Activated gamma-delta T cell treated with Interleukin-2 at 50 U/mL for 16 hours (primary cell): ENCODE measurements around the gene FOXS1.
"Not testable (repeated sequence)": the region's sequence is repeated elsewhere in the genome, so short reads cannot be mapped to it uniquely, and the experiment has no call there.

Source experiments
- DNase-seq: peaks from one replicate; pipeline ENCODE4 v3.0.0-alpha.2; 2020

The FOXS1 gene

DNA sequence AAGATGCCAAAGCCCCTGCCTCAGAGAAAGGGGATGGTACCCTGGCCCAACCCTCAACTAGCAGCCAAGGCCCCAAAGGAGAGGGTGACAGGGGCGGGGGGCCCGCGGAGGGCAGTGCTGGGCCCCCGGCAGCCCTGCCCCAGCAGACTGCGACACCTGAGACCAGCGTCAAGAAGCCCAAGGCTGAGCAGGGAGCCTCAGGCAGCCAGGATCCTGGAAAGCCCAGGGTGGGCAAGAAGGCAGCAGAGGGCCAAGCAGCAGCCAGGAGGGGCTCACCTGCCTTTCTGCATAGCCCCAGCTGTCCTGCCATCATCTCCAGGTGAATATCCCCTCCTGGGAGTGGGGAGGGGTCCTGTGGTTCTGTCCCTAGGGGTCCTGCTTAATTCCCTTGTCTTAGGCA, 25.2 kb downstream of the FOXS1 start:
- no peak for DNase-seq

DNA sequence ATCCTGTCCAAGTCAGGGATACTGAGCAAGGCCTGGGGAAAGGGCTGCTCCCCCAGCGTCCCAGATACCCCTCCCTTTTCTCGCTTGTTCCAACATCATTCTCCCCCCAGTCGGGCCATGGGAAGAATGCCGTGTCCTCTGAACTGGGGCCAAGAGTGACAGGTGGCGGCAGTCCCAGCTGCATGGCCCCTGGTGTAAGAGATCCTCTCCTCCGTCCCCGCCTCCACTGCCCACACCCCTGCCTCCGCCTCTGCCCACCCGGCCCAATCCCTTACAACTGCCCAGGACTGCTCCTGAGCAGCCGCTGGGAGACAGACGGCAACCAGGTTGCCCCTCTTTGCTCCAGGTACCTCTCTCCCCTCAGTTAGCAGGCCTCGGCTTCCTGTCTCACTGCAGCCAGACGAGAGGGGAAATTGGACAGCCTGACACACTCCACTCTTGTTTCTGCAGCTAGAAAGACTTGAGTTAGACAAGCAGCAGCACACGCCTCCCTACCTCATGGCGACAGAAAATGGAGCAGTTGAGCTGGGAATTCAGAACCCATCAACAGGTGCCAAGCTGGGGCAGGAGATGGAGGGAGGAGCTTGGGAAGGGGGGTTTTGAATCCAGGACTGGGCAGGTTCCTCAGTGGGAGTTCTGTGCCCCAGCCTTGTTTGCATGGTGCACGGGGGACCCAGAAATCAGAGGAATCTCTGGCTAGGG, 26.2 kb downstream of the FOXS1 start, which contains the start of gene MYLK2:
Gene MYLK2 (plus strand): TSS at position 274 of the 702 bp plus-strand sequence. CDS start 225 bp downstream, at position 499.
- no peak for DNase-seq

DNA sequence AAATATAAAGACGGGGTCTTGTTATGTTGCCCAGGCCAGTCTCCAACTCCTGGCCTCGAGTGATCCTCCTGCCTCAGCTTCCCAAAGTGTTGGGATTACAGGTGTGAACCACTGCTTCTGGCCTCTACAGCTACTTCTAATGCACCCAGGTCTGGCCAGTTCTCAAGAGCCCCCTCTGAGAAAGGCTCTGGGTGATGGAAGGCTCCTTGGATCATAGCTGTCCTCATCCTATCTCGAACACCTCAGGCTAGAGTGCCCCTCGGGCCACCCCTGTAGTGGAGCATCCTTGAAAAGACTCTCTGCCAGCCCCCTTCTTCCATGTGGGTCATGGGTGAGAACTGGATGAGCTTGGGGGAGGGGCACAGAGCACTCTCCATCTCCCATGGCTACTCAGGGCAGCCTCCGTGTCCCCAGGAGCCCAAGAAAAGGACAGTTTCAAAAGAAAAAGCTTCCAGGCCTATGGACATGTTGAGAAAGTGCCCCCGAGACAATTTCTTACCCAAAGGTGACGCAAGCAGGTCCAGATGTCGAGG, 27.0 kb downstream of the FOXS1 start:
- no peak for DNase-seq

DNA sequence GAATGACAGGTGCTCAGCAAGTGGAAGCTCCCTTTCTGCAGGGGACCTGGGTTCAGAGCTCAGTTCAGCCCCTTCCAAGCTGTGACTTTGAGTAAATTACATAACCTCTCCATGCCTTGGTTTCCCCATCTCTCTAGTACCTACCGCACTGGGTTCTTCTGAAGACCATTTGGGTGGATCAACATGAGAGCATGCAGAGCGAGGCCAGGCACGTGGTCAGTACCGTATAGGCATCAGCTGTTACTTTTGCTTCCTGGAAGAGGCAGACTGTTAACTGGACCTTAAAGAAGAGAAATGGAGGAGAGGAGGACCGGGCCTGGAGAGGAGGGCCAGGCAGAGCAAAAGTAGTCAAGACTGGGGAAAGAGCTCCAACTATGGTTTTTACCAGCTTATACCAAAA, 27.9 kb downstream of the FOXS1 start:
- DNase-seq = no peak

DNA sequence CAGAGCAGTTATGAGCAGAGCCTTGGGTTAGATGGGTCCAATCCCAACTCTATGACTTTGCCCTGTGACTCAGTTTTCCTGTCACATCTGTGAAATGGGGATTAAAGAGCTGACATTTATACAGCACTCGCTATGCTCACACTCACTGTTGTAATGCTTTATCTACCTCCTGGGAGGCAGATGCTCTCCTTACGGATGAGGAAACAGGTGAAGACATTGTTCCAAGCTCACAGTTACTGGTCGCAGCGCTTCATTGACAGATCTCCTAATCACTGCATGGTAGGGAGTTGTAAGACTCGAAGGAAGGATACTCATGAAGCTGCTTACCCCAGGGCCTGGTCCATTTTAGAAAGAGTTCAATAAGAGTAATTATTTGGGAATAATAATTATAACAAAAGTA, 29.2 kb downstream of the FOXS1 start:
- no peak for DNase-seq

DNA sequence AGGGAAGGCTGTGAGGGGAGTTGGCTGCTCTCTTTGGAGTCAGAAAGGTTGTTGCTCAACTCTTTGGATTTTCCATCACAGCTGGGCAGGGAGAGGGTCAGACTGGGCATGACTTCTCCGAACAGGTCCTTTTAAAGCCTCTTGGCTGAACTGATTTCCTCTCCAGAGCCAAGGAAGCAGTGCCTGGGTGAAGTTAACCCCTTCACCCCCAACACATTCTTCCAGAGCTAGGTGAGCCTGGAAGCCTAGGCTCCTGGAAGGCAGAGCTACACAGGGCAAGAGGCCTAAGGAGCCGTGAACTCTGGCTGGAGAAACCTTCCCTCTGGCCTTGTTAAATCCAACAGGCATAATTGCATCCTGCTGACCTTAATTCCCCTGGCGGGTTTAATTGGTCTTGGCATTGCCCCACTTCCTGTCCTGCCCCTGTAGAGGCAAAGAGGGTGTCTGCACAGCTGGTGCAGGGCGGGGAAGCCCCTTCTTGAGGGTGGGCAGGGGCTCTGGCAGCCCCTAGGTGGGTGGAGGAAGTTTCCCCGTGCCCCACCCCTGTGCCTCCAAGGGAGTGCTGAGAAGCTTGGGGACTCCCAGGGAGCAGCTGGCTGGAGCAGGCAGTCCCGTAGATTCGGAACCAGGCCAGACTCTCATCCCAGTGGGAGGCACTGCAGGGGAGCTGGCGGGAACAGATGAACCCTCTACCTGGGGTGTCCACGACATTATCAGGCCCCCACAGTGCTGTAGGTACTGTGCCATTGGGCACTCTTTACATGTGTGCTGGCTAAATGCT, 29.8 kb downstream of the FOXS1 start:
- DNase-seq = no peak

DNA sequence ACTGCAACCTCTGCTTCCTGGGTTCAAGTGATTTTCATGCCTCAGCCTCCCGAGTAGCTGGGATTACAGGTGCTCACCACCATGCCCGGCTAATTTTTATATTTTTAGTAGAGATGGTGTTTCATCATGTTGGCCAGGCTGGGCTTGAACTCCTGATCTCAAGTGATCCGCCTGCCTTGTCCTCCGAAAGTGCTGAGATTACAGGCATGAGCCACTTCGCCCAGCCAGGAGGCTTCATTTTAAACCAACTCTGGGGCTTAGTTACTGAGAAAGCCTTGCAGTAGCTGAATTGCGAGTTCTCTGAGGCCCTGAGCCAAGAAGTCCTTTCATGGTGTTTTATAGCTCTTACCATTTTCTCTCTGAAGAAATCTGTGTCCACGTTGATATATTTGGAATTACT, 31.3 kb downstream of the FOXS1 start:
- not testable (repeated sequence) for DNase-seq

DNA sequence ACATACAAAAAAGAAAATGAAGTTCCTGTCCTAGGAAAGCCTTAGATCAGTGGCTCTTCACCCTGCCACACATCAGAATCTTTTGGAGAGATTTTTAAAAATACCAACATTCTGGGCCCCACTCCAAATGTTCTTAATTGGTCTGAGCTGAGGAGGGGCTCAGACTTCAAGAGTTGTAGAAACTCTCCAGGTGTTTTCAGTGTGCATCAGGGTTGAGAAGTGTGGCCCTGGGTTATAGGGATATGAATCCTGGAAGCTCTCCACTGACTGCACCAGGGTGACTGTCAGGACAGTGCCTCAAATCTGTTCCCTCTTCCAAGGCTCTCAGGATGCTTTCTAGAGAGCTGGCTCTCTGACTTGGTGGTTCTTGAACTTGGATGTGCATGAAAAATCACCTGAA, 31.8 kb downstream of the FOXS1 start:
- DNase-seq = no peak

DNA sequence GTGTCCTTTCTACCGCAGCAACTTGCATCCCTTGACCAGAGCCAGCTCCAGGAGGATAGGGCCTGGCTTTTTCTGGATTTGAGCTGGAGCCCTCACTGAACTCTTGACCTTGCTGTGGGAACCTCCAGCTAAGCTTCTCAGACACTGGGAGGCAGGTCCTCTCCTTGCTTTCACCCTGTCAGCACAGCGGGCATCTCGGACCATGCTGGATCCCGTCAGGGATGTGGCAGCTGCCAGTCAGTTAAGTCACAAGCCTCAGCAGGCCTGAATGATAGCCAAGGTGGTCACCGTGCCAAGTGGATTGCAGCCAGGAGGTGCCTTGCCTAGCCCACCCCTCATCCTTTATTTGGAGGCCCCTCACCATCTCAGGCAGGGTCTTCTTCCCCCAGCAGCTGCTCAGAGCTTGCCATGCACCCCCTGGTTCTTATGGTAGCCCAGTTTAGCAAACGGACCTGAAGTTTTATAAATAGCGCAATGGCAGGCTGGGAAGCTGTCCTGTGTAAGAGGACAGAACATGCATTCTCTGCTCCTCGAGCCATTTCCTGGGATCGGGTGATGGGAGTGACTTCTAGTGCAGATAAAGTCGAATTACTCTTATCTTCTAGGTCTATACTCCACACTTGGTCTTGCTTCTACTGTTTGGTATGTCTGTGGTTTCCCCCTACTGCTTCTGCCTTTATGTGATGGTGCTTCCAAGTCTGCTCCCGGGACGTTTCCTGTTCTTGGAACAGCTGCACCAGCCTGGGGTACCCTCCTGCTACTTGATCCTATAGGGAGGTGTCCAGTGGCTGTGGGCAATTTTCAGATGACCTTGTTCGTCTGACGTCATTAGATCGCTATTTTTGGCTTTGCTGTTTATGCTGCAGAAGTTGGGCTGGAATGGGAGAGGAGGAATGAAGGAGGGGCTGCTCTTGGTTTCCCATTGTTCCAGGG, 33.3 kb downstream of the FOXS1 start:
- no peak for DNase-seq

DNA sequence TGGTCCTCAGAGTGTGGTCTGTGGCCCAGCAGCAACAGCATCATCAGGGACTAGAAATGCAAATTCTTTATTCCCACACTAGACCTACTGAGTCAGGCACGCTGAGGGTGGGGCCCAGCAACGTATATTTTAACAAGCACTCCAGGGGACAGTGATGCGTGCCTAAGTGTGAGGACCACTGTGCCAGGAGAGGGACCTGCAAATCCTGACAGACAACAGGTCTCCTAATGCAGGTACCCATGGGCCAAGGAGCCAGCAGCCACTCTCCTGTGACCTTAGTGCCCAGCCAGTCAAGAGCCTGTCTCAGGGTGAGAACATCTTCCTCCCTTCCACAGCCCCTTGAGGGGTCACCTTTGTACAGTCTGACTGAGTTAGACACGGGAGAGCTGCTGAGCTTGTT, 34.2 kb downstream of the FOXS1 start:
- DNase-seq = no peak

DNA sequence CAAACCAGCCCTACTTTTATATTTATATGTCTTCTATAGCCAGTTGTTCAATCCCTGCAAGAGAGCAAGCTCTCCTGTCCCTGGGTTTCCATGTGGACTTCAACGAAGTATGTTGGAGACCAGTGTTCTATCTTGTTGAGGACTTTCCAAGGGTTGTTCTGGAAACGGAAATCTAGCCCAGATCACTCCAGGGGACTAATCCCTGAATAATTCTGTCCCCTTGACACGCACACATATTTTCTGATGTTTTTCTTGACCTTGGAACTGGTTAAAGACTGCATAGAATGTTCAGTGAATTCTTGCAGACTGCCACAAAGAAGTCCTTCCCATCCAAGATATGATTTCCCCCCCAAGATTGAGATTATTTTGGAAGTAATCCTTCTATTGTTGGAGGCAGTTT, 35.7 kb downstream of the FOXS1 start:
- DNase-seq = no peak

DNA sequence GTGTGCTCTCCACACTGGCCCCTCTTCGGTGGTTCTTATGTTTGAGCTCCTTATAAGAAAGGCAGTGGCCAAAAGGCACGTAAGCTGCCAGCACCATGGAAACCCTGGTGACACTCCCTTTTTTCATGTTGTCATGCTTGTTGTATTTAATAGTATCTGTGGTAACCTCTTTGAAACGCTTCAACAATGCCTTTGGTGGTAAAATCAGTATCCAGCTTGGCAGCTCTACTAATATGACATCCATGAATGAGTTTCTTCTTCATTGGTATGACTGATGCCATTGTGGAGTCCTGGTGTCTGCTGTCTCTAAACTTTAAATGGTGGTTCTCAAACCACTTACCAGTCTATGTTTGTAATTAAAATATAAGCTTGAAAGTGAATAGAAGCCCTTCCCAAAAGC, 36.9 kb downstream of the FOXS1 start:
- no peak for DNase-seq

DNA sequence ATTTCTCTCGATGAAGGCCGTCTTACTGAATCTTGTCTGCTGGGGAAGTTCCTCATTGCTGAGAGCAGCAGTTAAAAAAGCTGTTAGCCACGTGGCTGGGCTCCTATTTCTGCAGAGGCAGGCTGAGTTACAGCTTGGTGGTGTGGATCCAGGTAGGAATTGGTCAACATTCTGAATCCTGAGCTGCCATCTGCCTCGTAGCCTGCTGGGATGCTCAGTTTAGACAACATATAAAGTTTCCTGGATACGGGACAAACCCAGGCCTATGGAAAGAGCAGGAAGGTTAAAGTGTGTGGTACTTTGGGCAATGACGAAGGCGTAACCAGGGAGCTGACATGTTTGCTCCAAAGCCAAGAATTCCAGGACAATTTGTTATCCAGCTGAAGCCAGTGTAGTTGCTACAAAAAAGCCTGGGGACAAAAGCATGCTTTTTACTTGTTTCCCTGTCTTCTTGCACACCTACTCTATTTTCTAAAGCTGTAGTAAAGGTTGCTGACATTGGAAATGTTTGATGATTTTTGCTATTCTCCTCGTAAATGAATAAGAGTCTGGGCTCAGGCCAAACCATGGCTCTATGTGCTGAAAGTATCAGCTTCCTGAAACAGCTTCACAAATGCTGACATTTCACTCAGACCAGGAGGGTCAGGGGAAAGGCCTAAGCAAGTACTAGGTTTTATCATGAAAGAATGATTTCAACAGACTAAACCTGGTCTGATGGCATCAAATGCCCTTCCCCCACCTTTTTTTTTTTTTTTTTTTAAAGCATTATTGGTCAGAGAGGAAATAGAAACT, 38.6 kb downstream of the FOXS1 start:
- no peak for DNase-seq

DNA sequence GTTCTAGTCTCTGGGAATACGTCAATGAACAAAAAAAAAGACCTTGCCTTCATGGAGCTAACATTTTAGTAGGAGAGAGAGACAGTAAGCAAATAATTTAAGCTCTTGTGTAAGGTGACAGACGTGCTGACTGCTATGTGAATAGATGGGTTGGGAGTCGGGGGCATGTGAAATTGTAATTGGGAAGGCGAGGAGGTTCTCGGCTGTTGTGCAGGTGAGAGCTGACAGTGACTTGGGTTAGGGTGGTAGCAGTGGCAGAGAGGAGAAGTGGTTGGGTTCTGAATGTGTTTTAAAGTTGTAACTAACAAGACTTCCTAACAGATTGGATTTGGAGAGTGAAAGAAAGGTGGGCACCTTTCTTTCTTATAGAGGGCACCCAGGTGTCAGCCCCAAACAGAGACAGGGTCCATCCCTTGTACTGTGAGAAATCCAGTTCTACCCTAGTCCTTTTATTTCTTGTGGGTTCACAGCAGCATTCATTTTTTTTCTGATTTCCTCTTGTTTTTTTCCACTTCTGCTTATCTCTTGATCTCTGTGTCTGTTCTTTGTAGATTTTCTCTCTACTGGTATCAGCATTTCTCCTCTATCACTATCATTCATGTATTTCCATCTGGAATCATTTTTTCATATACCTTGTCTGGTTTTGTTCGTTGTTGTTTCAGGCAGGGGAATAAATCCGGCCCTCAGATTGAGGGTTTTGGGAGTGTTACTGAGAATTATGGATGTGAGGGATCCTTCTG, 41.7 kb downstream of the FOXS1 start:
- no peak for DNase-seq

DNA sequence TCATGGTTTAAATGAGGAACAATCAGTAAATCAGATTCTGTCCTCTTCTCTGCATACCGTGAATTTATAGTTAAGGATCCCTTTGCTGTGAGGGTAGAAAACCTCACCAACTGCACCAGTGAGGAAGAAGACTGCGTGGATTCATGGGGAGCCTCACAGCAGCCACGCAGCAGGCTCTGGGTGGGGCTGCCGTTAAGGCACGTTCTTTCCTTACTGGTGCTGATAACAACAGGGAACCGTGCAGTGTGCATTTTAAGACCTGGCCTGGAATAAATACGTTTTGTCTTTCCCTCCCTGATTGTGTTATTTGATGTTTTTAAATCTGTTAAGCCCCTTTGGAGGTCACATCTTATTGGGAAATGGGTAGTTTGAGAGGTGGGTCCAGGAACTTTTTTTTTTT, 43.9 kb downstream of the FOXS1 start:
- no peak for DNase-seq

DNA sequence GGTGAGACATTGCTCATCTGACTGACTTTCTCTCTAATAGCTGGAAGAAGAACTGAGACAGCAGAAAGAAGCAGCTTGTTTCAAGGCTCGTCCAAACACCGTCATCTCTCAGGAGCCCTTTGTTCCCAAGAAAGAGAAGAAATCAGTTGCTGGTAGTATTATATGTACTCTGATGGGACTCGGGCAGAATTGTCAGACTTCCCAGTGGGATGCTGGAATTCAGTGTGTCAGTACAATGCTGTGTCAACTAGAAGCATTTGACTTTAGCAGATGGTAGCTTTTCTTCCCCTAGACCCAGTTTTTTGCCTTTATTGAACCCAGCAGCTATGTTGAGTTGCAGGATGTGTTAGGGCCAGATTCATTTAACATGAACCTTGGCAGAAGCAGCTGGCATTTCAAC, 48.0 kb downstream of the FOXS1 start:
- no peak for DNase-seq
